ENCODE results near the gene B2M. TPM values are rescaled to one million over a fixed set of nuclear protein-coding genes. Genes with fewer than 3 reads are reported as not detected.

The B2M gene
- total RNA-seq, result 796 and 1,856 TPM in 2 replicates

DNA sequence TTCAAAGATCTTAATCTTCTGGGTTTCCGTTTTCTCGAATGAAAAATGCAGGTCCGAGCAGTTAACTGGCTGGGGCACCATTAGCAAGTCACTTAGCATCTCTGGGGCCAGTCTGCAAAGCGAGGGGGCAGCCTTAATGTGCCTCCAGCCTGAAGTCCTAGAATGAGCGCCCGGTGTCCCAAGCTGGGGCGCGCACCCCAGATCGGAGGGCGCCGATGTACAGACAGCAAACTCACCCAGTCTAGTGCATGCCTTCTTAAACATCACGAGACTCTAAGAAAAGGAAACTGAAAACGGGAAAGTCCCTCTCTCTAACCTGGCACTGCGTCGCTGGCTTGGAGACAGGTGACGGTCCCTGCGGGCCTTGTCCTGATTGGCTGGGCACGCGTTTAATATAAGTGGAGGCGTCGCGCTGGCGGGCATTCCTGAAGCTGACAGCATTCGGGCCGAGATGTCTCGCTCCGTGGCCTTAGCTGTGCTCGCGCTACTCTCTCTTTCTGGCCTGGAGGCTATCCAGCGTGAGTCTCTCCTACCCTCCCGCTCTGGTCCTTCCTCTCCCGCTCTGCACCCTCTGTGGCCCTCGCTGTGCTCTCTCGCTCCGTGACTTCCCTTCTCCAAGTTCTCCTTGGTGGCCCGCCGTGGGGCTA is at the start of gene B2M, which contains the start of gene PATL2:
Gene B2M, plus strand, starts transcription at position 422 of the 647 bp plus-strand sequence. Its CDS starts 30 bp downstream, at position 452.
Gene PATL2, minus strand, starts transcription at position 228 of the 647 bp plus-strand sequence. CDS start 34,833 bp downstream, outside the sequence.

DNA sequence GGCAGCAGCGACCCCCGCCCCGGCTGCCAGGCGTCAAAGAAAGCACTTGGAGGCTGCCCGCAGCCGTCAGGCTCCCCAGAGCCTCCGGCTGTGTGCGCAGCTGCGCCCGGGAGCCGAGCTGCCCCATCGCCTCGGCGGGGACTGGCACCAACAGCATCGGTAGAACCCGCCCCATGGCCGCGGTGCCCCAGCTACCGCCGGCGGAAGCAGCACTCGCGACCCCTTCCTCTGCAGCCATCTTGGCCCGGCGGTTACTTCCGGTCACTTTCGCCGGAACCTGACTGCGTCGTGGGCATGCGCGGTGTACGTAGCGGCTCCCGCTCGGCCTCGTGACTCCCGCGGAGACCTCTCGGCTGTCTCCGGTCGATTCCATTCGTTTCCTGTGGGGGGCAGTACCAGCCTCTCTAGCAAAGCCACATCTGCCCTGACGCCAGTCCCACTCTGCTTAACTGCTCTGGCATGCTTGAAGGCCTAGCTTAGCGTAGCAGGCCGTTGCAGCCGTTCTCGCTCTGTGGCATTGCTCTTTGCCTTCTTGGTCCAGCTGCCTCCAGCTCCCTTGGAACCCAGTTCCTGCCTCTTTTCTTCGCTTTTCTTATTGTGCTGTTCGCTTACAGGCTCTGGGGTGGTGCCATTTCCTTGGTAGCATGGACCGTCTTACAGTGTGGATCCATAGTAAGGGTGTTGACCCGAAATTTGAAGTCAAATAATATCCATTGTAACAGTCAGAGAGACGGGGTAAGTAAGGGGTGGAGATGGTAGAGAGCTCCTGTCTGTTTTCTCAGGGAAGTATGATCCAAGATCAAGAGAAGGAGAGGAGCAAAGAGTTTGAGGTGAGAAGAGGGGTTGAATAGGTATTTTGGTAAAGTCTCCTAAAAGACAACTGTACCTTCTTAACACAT is 47.7 kb upstream of the B2M start, which contains the start of gene SPG11:
Gene SPG11, minus strand, starts transcription at position 253 of the 899 bp plus-strand sequence. Its CDS starts 15 bp downstream, at position 238.

DNA sequence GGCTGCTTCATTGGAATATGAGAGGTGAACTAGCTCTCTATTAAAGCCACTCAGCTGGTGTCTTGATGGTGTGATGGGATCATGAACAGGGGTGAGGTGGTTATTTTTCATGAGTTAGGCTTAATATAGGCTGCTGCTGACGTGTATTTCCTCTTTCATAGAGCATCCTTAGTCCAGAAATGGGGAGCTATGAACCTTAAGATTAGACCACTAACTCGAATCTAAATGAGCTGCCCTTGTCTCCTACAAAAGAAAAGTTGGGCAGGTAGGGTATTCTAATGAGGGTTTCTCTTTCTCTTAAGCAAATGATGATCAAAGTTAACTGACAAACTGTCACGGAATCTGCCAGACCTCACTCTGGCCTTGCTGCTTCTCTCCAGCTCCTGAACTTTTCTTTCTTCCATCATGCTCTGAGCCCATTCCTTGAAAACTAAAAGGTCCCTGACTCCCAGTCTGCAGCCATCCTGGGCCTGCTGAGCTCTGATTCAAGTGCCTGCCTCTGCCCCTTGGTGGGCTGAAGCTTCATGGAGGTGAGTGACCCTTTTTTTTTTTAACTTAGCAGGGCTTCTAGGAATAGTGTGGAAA is 25.0 kb downstream of the B2M start, which contains the start of gene TRIM69:
Gene TRIM69, plus strand, starts transcription at position 348 of the 585 bp plus-strand sequence. Its CDS starts 177 bp downstream, at position 525.

Small RNA genes lying within 50 kb of the gene (small RNA-seq; reads per million reads assigned to genes)
- gene RF00019, result not detected

Other genes with a start within 250 kb of the B2M start
- 28.3 and 36.4 TPM in 2 replicates for gene EIF3J, start 174.4 kb upstream of the B2M start, total RNA-seq
- 77.5 and 89.9 TPM in 2 replicates for gene SPG11, start 47.9 kb upstream of the B2M start, total RNA-seq
- gene PATL2, start 194 bp upstream of the B2M start, total RNA-seq, result 0.98 and 1.1 TPM in 2 replicates
- gene TRIM69, start 25.0 kb downstream of the B2M start, total RNA-seq, result 12.1 and 13.6 TPM in 2 replicates
- not detected in 2 replicates for gene TERB2, start 245.2 kb downstream of the B2M start, total RNA-seq

Measured in subcutaneous preadipocyte (primary cell).